ENCODE measurements around the gene PTH2.

PTH2 gene

DNA sequence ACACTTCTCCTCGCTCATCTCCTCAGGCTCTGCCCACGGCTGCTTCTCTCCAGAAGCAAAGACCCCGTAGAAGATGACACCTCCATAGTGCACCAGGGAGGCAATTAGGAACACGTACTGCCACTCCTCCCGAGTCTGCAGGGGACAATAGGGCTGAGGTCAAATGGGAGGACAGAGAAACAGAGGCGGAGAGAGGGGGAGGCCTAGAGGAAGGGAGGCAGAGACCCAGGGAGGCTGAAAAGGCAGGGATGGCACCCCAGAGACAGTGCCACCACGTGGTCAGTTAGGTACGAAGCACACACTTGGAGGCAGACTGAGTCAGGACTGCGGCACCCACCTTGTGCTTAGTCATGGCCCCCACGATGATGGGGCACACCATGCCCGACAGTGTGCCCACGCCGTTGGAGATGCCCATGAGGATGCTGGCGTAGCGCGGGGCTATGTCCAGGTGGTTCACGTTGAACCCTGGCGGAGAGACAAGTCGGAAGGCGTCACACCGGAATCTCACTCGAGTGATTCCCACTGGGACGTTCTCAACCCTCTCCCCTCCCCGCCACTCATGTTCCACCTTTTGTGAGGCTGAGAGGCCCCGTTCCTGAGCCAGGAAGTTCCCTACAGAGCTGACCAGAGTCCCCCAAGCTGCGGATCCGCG lies 7.6 kb upstream of the PTH2 start:
- DNase-seq (ENCODE audit: low read depth), result no peak
- H3K4me3 ChIP-seq (ENCODE audit: low read depth, low read length), result no peak overlapping the region
- TF ChIP-seq, protein P1, sequence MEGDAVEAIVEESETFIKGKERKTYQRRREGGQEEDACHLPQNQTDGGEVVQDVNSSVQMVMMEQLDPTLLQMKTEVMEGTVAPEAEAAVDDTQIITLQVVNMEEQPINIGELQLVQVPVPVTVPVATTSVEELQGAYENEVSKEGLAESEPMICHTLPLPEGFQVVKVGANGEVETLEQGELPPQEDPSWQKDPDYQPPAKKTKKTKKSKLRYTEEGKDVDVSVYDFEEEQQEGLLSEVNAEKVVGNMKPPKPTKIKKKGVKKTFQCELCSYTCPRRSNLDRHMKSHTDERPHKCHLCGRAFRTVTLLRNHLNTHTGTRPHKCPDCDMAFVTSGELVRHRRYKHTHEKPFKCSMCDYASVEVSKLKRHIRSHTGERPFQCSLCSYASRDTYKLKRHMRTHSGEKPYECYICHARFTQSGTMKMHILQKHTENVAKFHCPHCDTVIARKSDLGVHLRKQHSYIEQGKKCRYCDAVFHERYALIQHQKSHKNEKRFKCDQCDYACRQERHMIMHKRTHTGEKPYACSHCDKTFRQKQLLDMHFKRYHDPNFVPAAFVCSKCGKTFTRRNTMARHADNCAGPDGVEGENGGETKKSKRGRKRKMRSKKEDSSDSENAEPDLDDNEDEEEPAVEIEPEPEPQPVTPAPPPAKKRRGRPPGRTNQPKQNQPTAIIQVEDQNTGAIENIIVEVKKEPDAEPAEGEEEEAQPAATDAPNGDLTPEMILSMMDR (IDR thresholded peaks at IDR 0.05; ENCODE audit: control insufficient read depth, extremely low read depth, insufficient read depth), result no peak

DNA sequence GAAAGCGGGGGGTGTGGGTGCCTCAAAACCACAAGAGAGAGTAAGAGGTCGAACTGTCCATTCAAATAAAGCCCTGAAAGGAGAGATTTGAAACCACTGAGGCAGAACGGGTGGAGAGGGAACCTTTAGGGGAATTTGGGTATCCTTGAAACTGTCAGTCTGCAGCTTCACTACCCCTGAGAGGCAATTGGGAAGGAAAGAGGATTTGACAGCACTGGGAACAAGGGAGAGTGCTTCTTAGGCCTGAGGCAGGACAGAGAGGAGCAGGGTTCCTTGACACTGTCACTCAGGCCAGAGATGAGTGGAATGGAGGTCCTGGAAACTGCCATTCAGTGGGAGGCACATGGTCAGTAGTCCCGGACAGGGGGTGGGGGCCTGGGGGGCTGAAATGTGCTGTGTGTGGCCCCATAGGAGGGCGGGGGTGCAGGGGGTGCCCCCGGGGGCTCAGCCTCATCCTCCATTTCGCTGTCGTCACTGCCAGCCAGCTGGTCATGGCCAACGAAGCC lies 7.0 kb upstream of the PTH2 start:
- TF ChIP-seq, protein P1 (IDR thresholded peaks at IDR 0.05; ENCODE audit: control insufficient read depth, extremely low read depth, insufficient read depth), result no peak
- DNase-seq (ENCODE audit: low read depth), result no peak

DNA sequence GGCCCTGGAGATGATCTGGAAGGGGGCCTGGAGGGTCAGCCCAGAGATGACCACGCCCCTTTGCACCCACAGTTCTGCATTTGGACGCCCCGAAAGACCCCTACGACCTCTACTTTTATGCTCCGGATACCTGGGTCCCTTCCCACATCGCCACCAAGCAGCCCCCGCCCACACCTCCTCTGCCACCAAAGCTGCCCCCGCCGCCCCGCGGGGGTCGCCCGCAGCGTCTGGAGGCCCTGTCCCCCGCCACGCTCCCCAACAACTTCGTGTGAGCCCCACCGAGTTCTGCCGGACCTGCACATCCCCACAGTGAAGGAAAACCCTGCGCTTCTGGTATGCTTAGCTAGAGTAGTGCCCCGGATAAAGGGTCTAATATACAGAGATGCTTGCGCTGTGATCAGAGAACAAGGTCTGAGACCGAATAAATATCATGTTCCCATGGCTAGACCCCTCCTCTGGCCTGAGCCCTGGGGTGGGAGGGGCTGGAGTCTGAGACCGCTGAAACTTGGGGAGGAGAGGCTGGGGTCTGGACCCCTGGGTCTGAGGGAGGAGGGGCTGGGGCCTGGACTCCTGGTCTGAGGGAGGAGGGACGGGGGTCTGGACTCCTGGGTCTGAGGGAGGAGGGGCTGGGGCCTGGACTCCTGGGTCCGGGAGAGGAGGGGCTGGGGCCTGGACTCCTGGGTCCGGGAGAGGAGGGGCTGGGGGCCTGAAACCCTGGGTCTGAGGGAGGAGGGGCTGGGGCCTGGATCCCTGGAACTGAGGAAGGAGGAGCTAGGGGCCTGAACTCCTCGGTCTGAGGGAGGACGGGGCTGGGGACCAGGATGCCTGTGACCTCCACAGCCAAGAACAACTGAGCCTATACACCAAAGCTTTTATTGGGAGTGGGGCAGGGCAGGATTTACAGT lies 5.6 kb upstream of the PTH2 start:
- no peak overlapping the region for H3K4me3 ChIP-seq (ENCODE audit: low read depth, low read length)
- DNase-seq (ENCODE audit: low read depth), result no peak
- TF ChIP-seq, protein P1 (IDR thresholded peaks at IDR 0.05; ENCODE audit: control insufficient read depth, extremely low read depth, insufficient read depth), result no peak

More for the DNA sequence above, 7.0 kb upstream of the PTH2 start:
- no peak overlapping the region for H3K4me3 ChIP-seq (ENCODE audit: low read depth, low read length)

DNA sequence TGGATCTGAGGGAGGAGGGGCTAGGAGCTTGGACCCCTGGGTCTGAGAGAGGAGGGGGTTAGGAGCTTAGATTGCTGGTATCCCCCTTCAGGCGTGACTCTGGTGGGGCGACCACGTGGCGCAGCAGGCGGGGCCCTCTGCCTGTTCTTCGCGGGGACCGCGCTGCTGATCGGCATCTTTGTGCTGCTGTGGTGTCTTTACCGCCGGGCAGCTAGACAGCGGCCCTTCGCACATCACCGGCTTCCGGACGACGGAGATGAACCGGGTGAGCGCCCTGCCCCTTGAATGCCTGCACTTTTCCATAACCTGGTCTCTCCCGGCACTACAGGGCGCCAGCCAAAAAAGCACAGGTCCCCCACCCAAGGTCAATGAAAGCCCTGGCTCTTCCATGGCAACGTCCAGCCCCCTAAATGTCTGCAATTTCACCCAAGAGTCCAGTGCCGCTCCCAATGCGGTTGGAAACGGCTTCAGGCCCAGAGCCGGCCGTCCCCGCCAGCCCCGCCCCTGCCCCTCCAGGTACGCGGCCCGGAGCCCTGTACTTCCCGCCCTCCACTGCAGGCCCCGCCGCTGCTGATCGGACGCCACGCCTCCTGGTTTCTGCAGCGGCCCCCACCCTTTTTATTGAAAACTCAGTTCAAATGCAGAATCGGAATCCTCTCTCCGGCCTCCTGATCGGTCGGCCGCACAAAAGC lies 4.8 kb upstream of the PTH2 start:
- H3K4me3 ChIP-seq (ENCODE audit: low read depth, low read length), result no peak overlapping the region
- DNase-seq (ENCODE audit: low read depth), result no peak
- TF ChIP-seq, protein P1 (IDR thresholded peaks at IDR 0.05; ENCODE audit: control insufficient read depth, extremely low read depth, insufficient read depth), result no peak

DNA sequence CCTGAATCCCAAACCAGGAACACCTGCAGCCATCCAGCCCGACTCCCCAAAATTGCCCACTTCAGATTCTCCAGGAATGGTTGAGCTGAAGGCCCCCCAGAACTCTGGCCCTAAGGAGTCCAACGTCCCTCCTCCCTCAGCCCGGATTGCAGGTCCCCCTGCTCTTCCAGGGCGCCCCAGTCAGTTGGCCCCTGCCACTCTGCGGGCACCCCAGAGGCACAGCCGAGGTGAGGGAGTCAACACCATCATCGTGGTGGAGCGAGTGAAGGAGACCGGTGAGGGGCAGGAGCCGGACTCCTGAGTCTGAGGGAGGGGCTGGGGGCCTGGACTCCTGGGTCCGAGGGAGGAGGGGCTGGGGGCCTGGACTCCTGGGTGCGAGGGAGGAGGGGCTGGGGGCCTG lies 4.1 kb upstream of the PTH2 start:
- TF ChIP-seq, protein P1 (IDR thresholded peaks at IDR 0.05; ENCODE audit: control insufficient read depth, extremely low read depth, insufficient read depth), result no peak
- H3K4me3 ChIP-seq (ENCODE audit: low read depth, low read length), result no peak overlapping the region
- DNase-seq (ENCODE audit: low read depth), result no peak

DNA sequence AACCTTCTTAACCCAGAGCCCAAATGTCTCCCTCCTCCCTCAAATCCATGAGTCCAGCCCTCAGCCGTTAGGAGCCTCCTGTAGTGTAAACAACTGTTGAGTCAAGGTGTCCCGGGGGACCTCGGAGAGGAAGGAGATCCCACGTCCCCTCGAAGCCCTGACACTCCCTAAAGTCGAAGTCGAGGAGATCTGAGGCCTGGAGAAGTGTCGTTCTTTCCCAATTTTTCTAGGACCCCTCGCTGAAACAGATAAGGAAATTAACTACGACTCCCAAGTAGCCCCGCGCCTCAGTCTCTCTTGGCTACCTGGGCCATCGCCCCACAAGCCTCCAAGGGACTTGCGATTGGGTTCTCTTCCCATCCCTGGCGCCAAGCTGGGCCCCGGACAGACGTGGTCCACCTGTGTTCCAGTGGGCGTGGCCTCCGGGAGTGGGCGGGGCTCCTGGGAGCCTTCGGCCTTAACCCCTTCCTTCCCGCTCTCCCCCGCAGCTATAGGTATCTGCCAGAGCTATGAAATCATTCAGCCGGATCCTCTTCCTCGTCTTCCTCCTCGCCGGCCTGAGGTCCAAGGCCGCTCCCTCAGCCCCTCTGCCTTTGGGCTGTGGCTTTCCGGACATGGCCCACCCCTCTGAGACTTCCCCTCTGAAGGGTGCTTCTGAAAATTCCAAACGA lies 2.8 kb upstream of the PTH2 start:
- TF ChIP-seq, protein P1 (IDR thresholded peaks at IDR 0.05; ENCODE audit: control insufficient read depth, extremely low read depth, insufficient read depth), result no peak
- H3K4me3 ChIP-seq (ENCODE audit: low read depth, low read length), result no peak overlapping the region
- no peak for DNase-seq (ENCODE audit: low read depth)
